Small intestine (tissue), 7 donors: ENCODE data around the gene GABARAP. TPM values are rescaled to one million over a fixed set of nuclear protein-coding genes. Genes with fewer than 3 reads are reported as not detected.

Experiments used
- DNase-seq, 2 donors: peaks; one replicate each; pipeline versions ENCODE4 v3.0.0 to v3.0.0-alpha.2; 2013
- FAIRE-seq: peaks from 2 replicates; lab custom pipeline; 2012; peaks lifted over from hg19 to GRCh38; lab: Jason Lieb, UNC
- H3K27ac ChIP-seq, 3 donors: one replicate each; pipeline ENCODE4 v1.5.1; 2013; ENCODE audit warnings: low read length in 2 of 3, mild to moderate bottlenecking in 2 of 3, control low read depth in 1 of 3, inconsistent platforms in 1 of 3, low read depth in 1 of 3, moderate library complexity in 1 of 3
- H3K27me3 ChIP-seq, 3 donors: one replicate each; pipeline ENCODE4 v1.6.1; 2013; ENCODE audit warnings: low read length in 3 of 3, inconsistent platforms in 1 of 3; ENCODE audit not compliant: control insufficient read depth in 3 of 3, insufficient read depth in 3 of 3
- H3K36me3 ChIP-seq, 3 donors: one replicate each; pipeline ENCODE4 v1.6.1; 2013; ENCODE audit warnings: low read length in 3 of 3, inconsistent platforms in 1 of 3, low read depth in 1 of 3, mild to moderate bottlenecking in 1 of 3, moderate library complexity in 1 of 3; ENCODE audit not compliant: control insufficient read depth in 3 of 3, insufficient read depth in 2 of 3
- H3K4me1 ChIP-seq, 3 donors: one replicate each; pipeline ENCODE4 v1.6.1; 2013; ENCODE audit warnings: low read length in 2 of 3, inconsistent platforms in 1 of 3, low read depth in 1 of 3, mild to moderate bottlenecking in 1 of 3, moderate library complexity in 1 of 3; ENCODE audit not compliant: control insufficient read depth in 3 of 3, insufficient read depth in 2 of 3
- H3K4me3 ChIP-seq, 3 donors: one replicate each; pipeline ENCODE4 v1.5.1; 2013; ENCODE audit warnings: low read length in 3 of 3, control low read depth in 1 of 3, inconsistent platforms in 1 of 3, low read depth in 1 of 3, mild to moderate bottlenecking in 1 of 3, moderate library complexity in 1 of 3
- H3K9me3 ChIP-seq, 2 donors: one replicate each; pipeline ENCODE4 v1.6.1; 2013; ENCODE audit warnings: low read depth in 1 of 2, low read length in 1 of 2; ENCODE audit not compliant: control insufficient read depth in 2 of 2, insufficient read depth in 1 of 2
- WGBS, 3 donors: extraction: QIAGEN DNeasy Blood & Tissue Kit; methylation state at CpG; one replicate each; pipeline ENCODE4 v1.1.7; 2013; 5-methylcytosine and 5-hydroxymethylcytosine counted together
- polyA plus RNA-seq, 4 donors: library from polyadenylated mRNA; stranded (reverse) in 3 of 4; unstranded in 1 of 4; fragments of 200-250 nt in 3 of 4; fragments of 120-200 nt in 1 of 4; gene quantifications; one replicate each; pipeline versions ENCODE4 v1.2.1 to v1.2.3, GENCODE V29; 2013
- donor health status: healthy with polysubstance abuse.
- donor health status: control.
- donor health status: control.
- donor health status: Bipolar disorder and iron deficiency.
- donor health status: healthy.

The GABARAP gene
- polyA plus RNA-seq, 4 donors, result 541 to 1,100 (median 797) TPM

GRCh38 chr17:7234083-7234951 lies 7.9 kb downstream of the GABARAP start, which contains the start of gene DVL2:
TSS of gene DVL2 (minus strand) at chr17:7234517. CDS start at chr17:7234262, 255 bp downstream.
- WGBS, 3 donors, result 0 to 1% (median 0%) methylated on average over 56 to 72 of the region's 72 CpGs
- FAIRE-seq (no peak), DNase-seq (peak; percentile 95 to 98)
- Histone ChIP-seq H3K4me3 (peak within 1 kb of the TSS; percentile 74 to 93 (median 75)), H3K4me1 (peaks cover 2 to 39% (median 4%) of the 10 kb centered on the region in 3 donors), H3K9me3 (no peaks in the 10 kb centered on the region), H3K36me3 (peaks cover 2 to 50% (median 5%) of the 10 kb centered on the region in 3 donors), H3K27me3 (no peaks in the 10 kb centered on the region), H3K27ac (peak within 1 kb of the TSS; percentile 41 to 92 (median 86))

- Histone ChIP-seq H3K36me3 (peaks cover 6 to 56% (median 7%) of the 10 kb centered on the region in 3 donors), H3K27ac (peak overlapping the region; percentile 41 to 92 (median 86)), H3K4me1 (peaks cover 2 to 39% (median 4%) of the 10 kb centered on the region in 3 donors), H3K9me3 (no peaks in the 10 kb centered on the region), H3K4me3 (peak overlapping the region; percentile 74 to 93 (median 75)), H3K27me3 (no peaks in the 10 kb centered on the region)
- DNase-seq, result no peak
- no peak for FAIRE-seq
- 0 to 3% (median 2%) methylated on average over 9 of the region's 9 CpGs for WGBS, 3 donors
Observed at GRCh38 chr17:7233701-7234082, 8.6 kb downstream of the GABARAP start.

- peaks cover 6 to 69% (median 7%) of the 10 kb centered on the region in 3 donors for H3K36me3 ChIP-seq
- FAIRE-seq, result no peak
- no peaks in the 10 kb centered on the region for H3K9me3 ChIP-seq
- H3K27me3 ChIP-seq, result no peaks in the 10 kb centered on the region
- no peak for DNase-seq
- 77 to 84% (median 78%) methylated on average over 5 of the region's 5 CpGs for WGBS, 3 donors
- no peak overlapping the region for H3K27ac ChIP-seq
- H3K4me3 ChIP-seq, result no peak overlapping the region
- H3K4me1 ChIP-seq, result peaks cover 2 to 38% (median 4%) of the 10 kb centered on the region in 3 donors
Observed at GRCh38 chr17:7232114-7232513, 10.1 kb downstream of the GABARAP start.

GRCh38 chr17:7229504-7229903 lies 12.7 kb downstream of the GABARAP start:
- Histone ChIP-seq H3K9me3 (no peaks in the 10 kb centered on the region), H3K4me3 (no peak overlapping the region), H3K27ac (no peak overlapping the region), H3K4me1 (peaks cover 2 to 13% (median 4%) of the 10 kb centered on the region in 3 donors), H3K36me3 (peaks cover 8 to 70% (median 13%) of the 10 kb centered on the region in 3 donors), H3K27me3 (no peaks in the 10 kb centered on the region)
- no peak for FAIRE-seq
- 94 to 99% (median 95%) methylated on average over 19 of the region's 19 CpGs for WGBS, 3 donors
- no peak for DNase-seq

- WGBS, 3 donors, result 90 to 92% (median 90%) methylated on average over 14 of the region's 14 CpGs
- Histone ChIP-seq H3K4me3 (no peak overlapping the region), H3K36me3 (peaks cover 12 to 76% (median 15%) of the 10 kb centered on the region in 3 donors), H3K27me3 (no peaks in the 10 kb centered on the region), H3K9me3 (no peaks in the 10 kb centered on the region), H3K4me1 (peaks cover 2 to 12% (median 4%) of the 10 kb centered on the region in 3 donors), H3K27ac (no peak overlapping the region)
- FAIRE-seq (no peak), DNase-seq (no peak)
Observed at GRCh38 chr17:7228920-7229319, 13.3 kb downstream of the GABARAP start.

GRCh38 chr17:7226721-7227710 lies 15.2 kb downstream of the GABARAP start:
- Histone ChIP-seq H3K9me3 (no peaks in the 10 kb centered on the region), H3K36me3 (peaks cover 17 to 95% (median 27%) of the 10 kb centered on the region in 3 donors), H3K27me3 (no peaks in the 10 kb centered on the region), H3K27ac (no peak overlapping the region), H3K4me1 (peaks cover 0 to 8% (median 0%) of the 10 kb centered on the region in 3 donors), H3K4me3 (no peak overlapping the region)
- no peak for FAIRE-seq
- 92 to 94% (median 94%) methylated on average over 30 to 31 of the region's 31 CpGs for WGBS, 3 donors
- no peak for DNase-seq

- WGBS, 3 donors, result 77 to 88% (median 83%) methylated on average over 14 to 21 of the region's 21 CpGs
- H3K27me3 ChIP-seq, result no peaks in the 10 kb centered on the region
- FAIRE-seq (no peak), DNase-seq (no peak)
- H3K27ac ChIP-seq, result no peak overlapping the region
- H3K9me3 ChIP-seq, result no peaks in the 10 kb centered on the region
- H3K4me3 ChIP-seq, result no peak overlapping the region
- peaks cover 0 to 15% (median 3%) of the 10 kb centered on the region in 3 donors for H3K4me1 ChIP-seq
- peaks cover 20 to 100% (median 27%) of the 10 kb centered on the region in 3 donors for H3K36me3 ChIP-seq
Observed at GRCh38 chr17:7225711-7226331, 16.4 kb downstream of the GABARAP start.
